ENCODE data around the gene RFT1.

DNA sequence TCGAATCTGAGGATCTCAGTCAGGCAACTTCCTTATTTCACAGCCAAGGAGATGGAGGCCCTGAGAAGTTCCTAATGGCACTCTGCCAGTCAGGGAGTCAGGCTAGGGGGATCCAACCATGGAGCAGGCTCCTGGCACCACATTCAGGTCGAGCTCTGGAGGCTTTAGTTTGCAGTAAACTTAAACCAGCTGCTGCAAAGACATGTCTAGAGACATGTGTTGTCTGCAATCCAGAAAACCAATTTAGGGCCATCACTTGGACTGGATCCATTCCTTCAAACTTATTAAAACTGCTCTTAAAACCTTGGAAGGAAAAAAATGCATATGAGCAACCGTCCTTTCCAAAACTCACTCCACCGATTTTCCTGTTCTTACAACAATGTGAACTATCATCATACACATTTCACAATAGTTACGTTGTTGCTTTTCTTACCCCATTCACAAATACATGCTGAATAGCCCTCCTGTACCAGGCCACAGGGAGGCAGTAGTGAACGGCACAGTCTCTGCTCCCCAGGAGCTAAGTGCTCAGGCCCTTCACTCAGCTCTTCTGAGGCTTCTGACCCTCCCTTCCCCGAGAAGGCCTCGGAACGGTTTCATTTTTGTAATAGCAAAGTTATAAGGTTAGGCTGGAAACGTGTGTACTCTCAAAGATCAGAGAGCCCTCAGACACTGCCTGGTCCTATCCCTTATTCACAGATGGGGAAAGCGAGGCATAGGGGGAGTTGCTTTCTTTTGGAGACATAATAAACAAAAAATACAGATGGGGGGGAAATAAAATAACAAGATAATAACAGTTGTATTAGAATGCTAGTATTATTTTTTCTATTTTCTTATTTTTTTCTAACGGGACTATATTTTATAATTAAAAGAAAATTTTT lies 20.1 kb downstream of the RFT1 start:
- TF ChIP-seq POLR2A (IDR thresholded peaks at IDR 0.05; ENCODE audit: low read length) (no peak), GATA1 (IDR thresholded peaks at IDR 0.05; ENCODE audit: low read depth, low read length) (no peak)

All from erythroblast (primary cell).